Activated naive CD8-positive, alpha-beta T cell (primary cell): Measurements from ENCODE around the gene RAVER1.
"Not testable (repeated sequence)": the region's sequence is repeated elsewhere in the genome, so short reads cannot be mapped to it uniquely, and the experiment has no call there.

Source experiments
- H3K27ac Mint-ChIP-seq: one replicate; pipeline ENCODE4 v1.8.0; 2021; ENCODE audit warnings: mixed read lengths
- H3K27me3 Mint-ChIP-seq: one replicate; pipeline ENCODE4 v1.8.0; 2021; ENCODE audit warnings: mixed read lengths
- H3K36me3 Mint-ChIP-seq: one replicate; pipeline ENCODE4 v1.8.0; 2021; ENCODE audit warnings: mixed read lengths
- H3K4me1 Mint-ChIP-seq: one replicate; pipeline ENCODE4 v1.8.0; 2021; ENCODE audit warnings: low read depth, mixed read lengths
- H3K4me3 Mint-ChIP-seq: one replicate; pipeline ENCODE4 v1.8.0; 2021; ENCODE audit warnings: mild to moderate bottlenecking, mixed read lengths
- H3K9me3 Mint-ChIP-seq: one replicate; pipeline ENCODE4 v1.8.0; 2021; ENCODE audit warnings: low read depth, mixed read lengths

RAVER1 gene

DNA sequence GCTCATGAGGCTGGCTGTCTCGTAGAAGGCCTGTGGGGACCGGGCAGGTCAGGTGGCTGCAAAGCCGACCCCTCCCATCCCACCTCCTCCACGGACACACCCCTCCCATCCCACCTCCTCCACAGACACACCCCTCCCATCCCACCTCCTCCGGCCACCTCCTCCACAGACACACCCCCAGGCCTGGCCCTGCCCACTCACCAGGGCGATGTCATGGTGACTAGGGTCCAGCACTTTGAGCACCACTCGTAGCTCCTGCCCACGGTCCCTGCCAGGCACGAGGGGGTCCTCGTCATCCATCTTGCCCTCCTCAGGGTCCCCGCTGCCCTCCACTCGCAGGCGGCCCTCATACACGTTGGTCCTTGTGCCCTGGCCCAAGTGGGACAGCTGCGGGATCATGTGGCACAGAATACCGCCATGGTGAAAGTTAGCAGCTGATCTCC is 28.3 kb upstream of the RAVER1 start:
- no peaks in the 10 kb centered on the region for H3K4me1 Mint-ChIP-seq
- H3K9me3 Mint-ChIP-seq, result no peaks in the 10 kb centered on the region
- H3K27me3 Mint-ChIP-seq, result no peaks in the 10 kb centered on the region
- no peak overlapping the region for H3K4me3 Mint-ChIP-seq
- H3K36me3 Mint-ChIP-seq, result peaks cover 2% of the 10 kb centered on the region
- no peak overlapping the region for H3K27ac Mint-ChIP-seq

DNA sequence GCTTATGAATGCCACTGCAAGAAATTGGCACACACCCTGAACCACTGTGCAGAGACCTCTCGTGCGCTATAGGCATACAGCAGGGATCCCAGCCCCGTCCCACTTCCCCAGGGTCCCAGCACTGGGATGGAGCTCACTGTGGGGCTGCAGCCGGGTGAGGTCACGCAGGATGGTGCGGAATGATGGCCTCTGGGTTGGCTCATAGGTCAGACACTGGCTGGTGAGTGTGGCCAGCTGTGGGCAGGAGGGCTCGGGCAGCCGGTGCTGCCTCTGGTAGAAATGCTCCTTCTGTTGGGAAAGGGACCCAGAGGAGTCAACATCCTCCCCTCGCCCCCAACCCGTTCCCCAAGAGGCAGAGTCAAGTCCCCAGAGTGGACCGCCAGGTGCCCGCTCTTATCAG is 23.1 kb upstream of the RAVER1 start:
- no peaks in the 10 kb centered on the region for H3K4me1 Mint-ChIP-seq
- no peaks in the 10 kb centered on the region for H3K27me3 Mint-ChIP-seq
- H3K27ac Mint-ChIP-seq, result no peak overlapping the region
- no peaks in the 10 kb centered on the region for H3K9me3 Mint-ChIP-seq
- peaks cover 2% of the 10 kb centered on the region for H3K36me3 Mint-ChIP-seq
- H3K4me3 Mint-ChIP-seq, result no peak overlapping the region

GRCh38 chr19:10353793-10354391 is 20.6 kb upstream of the RAVER1 start:
- Mint-ChIP-seq H3K27me3 (no peaks in the 10 kb centered on the region), H3K4me1 (no peaks in the 10 kb centered on the region), H3K27ac (no peak overlapping the region), H3K4me3 (no peak overlapping the region), H3K9me3 (no peaks in the 10 kb centered on the region), H3K36me3 (no peaks in the 10 kb centered on the region)

- H3K27me3 Mint-ChIP-seq, result no peaks in the 10 kb centered on the region
- H3K4me1 Mint-ChIP-seq, result no peaks in the 10 kb centered on the region
- no peaks in the 10 kb centered on the region for H3K36me3 Mint-ChIP-seq
- no peak overlapping the region for H3K27ac Mint-ChIP-seq
- no peaks in the 10 kb centered on the region for H3K9me3 Mint-ChIP-seq
- no peak overlapping the region for H3K4me3 Mint-ChIP-seq
These were observed 19.7 kb upstream of the RAVER1 start for GRCh38 chr19:10352764-10353671.

- no peaks in the 10 kb centered on the region for H3K4me1 Mint-ChIP-seq
- no peak overlapping the region for H3K27ac Mint-ChIP-seq
- H3K9me3 Mint-ChIP-seq, result no peaks in the 10 kb centered on the region
- H3K27me3 Mint-ChIP-seq, result no peaks in the 10 kb centered on the region
- H3K4me3 Mint-ChIP-seq, result no peak overlapping the region
- H3K36me3 Mint-ChIP-seq, result no peaks in the 10 kb centered on the region
These were observed 13.2 kb upstream of the RAVER1 start for GRCh38 chr19:10346509-10346908.

- H3K27me3 Mint-ChIP-seq, result no peaks in the 10 kb centered on the region
- H3K27ac Mint-ChIP-seq, result no peak overlapping the region
- H3K9me3 Mint-ChIP-seq, result no peaks in the 10 kb centered on the region
- H3K4me3 Mint-ChIP-seq, result no peak overlapping the region
- H3K36me3 Mint-ChIP-seq, result no peaks in the 10 kb centered on the region
- H3K4me1 Mint-ChIP-seq, result peaks cover 8% of the 10 kb centered on the region
These were observed 11.5 kb upstream of the RAVER1 start for GRCh38 chr19:10344780-10345179.

GRCh38 chr19:10343495-10343894 is 10.2 kb upstream of the RAVER1 start:
- H3K27ac Mint-ChIP-seq, result no peak overlapping the region
- H3K27me3 Mint-ChIP-seq, result no peaks in the 10 kb centered on the region
- no peak overlapping the region for H3K4me3 Mint-ChIP-seq
- no peaks in the 10 kb centered on the region for H3K9me3 Mint-ChIP-seq
- H3K4me1 Mint-ChIP-seq, result peaks cover 21% of the 10 kb centered on the region
- no peaks in the 10 kb centered on the region for H3K36me3 Mint-ChIP-seq

DNA sequence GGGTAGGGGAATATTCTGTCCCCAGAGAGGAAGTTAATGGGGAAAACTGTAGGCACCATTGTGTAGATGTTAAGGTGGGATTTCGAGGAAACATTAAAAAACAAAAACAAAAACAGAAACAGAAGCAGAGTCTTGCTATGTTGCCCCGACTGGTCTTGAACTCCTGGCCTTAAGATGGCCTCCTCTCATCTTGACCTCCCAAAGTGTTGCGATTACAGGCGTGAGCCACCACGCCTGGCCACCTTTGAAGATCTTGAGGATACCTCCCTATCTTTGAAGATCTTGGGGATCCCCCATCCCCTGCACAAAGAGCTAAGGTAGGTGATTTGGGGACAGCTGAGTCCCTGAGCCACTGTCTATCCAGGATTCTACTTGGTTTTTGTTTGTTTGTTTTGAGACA is 6.6 kb upstream of the RAVER1 start:
- no peaks in the 10 kb centered on the region for H3K36me3 Mint-ChIP-seq
- peak overlapping the region; percentile 92 for H3K27ac Mint-ChIP-seq
- peaks cover 27% of the 10 kb centered on the region for H3K4me1 Mint-ChIP-seq
- H3K27me3 Mint-ChIP-seq, result no peaks in the 10 kb centered on the region
- no peaks in the 10 kb centered on the region for H3K9me3 Mint-ChIP-seq
- peak overlapping the region; percentile 91 for H3K4me3 Mint-ChIP-seq

GRCh38 chr19:10339380-10339960 is 6.1 kb upstream of the RAVER1 start, which contains the start of gene ICAM3:
ICAM3 (minus strand) TSS chr19:10339624; CDS start chr19:10339614, 10 bp downstream.
- H3K27me3 Mint-ChIP-seq, result no peaks in the 10 kb centered on the region
- peak within 1 kb of the TSS; percentile 91 for H3K4me3 Mint-ChIP-seq
- H3K4me1 Mint-ChIP-seq, result peaks cover 27% of the 10 kb centered on the region
- H3K9me3 Mint-ChIP-seq, result no peaks in the 10 kb centered on the region
- no peaks in the 10 kb centered on the region for H3K36me3 Mint-ChIP-seq
- H3K27ac Mint-ChIP-seq, result peak within 1 kb of the TSS; percentile 92

GRCh38 chr19:10338940-10339339 is 5.6 kb upstream of the RAVER1 start:
- Mint-ChIP-seq H3K36me3 (no peaks in the 10 kb centered on the region), H3K4me1 (peaks cover 31% of the 10 kb centered on the region)

GRCh38 chr19:10336725-10337124 is 3.4 kb upstream of the RAVER1 start:
- not testable (repeated sequence) for H3K4me3 Mint-ChIP-seq, H3K9me3 Mint-ChIP-seq, H3K27ac Mint-ChIP-seq, H3K27me3 Mint-ChIP-seq, H3K36me3 Mint-ChIP-seq
- H3K4me1 Mint-ChIP-seq, result peaks cover 48% of the 10 kb centered on the region

More at GRCh38 chr19:10338940-10339339, 5.6 kb upstream of the RAVER1 start:
- H3K4me3 Mint-ChIP-seq, result peak overlapping the region; percentile 91
- H3K27ac Mint-ChIP-seq, result peak overlapping the region; percentile 92
- H3K9me3 Mint-ChIP-seq, result no peaks in the 10 kb centered on the region
- no peaks in the 10 kb centered on the region for H3K27me3 Mint-ChIP-seq

DNA sequence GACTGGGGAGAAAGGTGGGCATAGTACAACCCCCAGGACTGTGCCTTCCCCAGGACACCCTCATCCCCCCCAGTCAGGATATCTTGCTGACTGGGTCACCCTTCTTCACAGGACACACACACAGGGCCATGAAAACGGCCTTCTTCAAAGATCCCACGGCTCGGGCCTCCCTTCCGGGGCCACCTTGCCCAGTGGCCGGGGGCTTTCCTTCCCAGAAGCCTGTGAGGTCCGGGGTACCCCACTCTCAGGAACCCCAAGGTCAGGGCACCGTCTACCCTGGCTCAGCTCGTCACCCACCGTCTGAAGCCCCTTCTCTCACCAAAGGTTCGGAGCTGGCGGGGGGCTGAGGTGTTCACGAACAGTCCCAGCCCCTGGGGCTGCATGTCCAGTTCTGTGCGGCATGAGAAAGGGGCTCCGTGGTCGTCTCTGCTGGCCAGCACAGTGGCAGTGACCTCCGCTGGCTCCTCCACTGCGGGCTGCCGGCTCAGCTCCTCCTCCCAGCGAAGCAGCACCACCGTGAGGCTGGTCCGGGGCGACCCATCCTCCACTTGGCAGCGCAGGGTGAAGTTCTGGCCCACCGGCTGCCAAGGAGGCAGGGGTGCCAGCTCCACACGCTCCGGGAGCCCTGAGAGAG is 2.1 kb upstream of the RAVER1 start:
- Mint-ChIP-seq H3K27me3 (no peaks in the 10 kb centered on the region), H3K27ac (no peak overlapping the region), H3K36me3 (peaks cover 3% of the 10 kb centered on the region), H3K4me3 (no peak overlapping the region), H3K4me1 (peaks cover 46% of the 10 kb centered on the region), H3K9me3 (no peaks in the 10 kb centered on the region)

DNA sequence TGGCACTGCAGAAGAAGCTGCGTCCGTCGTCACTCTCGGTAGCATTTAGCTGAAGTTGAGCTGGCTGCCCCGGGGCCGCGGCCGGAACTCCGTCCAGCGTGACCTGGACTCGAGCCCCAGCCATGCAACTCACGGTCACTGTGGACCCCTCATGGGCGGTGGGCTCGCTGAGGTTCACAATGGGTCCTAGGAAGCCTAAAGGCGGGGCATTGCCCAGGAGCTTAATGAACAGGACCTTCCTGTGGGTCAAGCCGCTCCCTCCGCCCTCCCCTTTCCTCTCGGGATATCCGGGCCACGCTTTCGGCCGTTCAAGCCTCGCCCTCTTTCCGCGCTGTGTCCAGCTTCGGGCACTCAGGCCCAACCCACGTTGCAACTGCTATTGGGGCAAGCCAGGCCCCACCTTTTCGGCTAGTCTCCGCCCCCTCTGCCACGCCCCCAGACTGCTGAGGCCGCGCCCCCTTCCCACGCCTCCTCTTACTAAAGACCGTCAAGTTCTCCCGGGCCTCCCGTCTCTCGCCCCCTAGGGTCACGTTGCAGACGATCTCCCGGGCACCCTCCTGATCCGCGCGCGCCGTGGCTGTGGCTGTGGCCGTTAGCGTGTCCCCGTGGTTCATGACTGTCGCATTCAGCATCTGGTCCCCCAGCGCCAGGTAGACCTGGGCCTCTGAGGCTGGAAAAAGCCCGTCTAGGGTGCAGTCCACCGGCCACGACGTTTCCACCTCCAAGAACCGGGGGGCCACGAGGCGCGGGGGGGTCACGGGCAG is 1.4 kb upstream of the RAVER1 start:
- H3K4me3 Mint-ChIP-seq, result peak overlapping the region; percentile 53
- H3K36me3 Mint-ChIP-seq, result peaks cover 3% of the 10 kb centered on the region
- H3K27ac Mint-ChIP-seq, result no peak overlapping the region
- H3K4me1 Mint-ChIP-seq, result peaks cover 42% of the 10 kb centered on the region
- H3K27me3 Mint-ChIP-seq, result no peaks in the 10 kb centered on the region
- no peaks in the 10 kb centered on the region for H3K9me3 Mint-ChIP-seq
